Mesenchymal stem cell (in vitro differentiated cells and primary cell): ENCODE data around the gene PTCD2.
"Not testable (repeated sequence)": the region's sequence is repeated elsewhere in the genome, so short reads cannot be mapped to it uniquely, and the experiment has no call there.

Experiments used
- DNase-seq: peaks from one replicate; pipeline ENCODE4 v3.0.0-alpha.2; 2013
- H2AFZ ChIP-seq: one replicate; pipeline ENCODE4 v1.6.1; 2013; ENCODE audit warnings: low read depth, mild to moderate bottlenecking, control low read depth, inconsistent platforms, low read length, moderate library complexity
- H2AK5ac ChIP-seq: 2 replicates; pipeline ENCODE4 v1.6.1; 2013; ENCODE audit warnings: low read length, moderate library complexity, mild to moderate bottlenecking, inconsistent platforms; ENCODE audit not compliant: severe bottlenecking
- H2BK120ac ChIP-seq: one replicate; pipeline ENCODE4 v1.6.1; 2013; ENCODE audit warnings: low read depth, mild to moderate bottlenecking, inconsistent platforms, low read length, moderate library complexity
- H2BK12ac ChIP-seq, 2 experiments: one replicate each; pipeline ENCODE4 v1.6.1; 2013; ENCODE audit warnings: inconsistent platforms in 2 of 2, low read length in 2 of 2, mild to moderate bottlenecking in 2 of 2, moderate library complexity in 2 of 2, control low read depth in 1 of 2
- H2BK15ac ChIP-seq: one replicate; pipeline ENCODE4 v1.6.1; 2013; ENCODE audit warnings: mild to moderate bottlenecking, low read depth, inconsistent platforms; ENCODE audit not compliant: poor library complexity, severe bottlenecking
- H2BK5ac ChIP-seq: 2 replicates; pipeline ENCODE4 v1.6.1; 2013; ENCODE audit warnings: low read depth, mild to moderate bottlenecking, low read length, control low read depth, inconsistent platforms; ENCODE audit not compliant: poor library complexity, severe bottlenecking
- H3K14ac ChIP-seq, 2 experiments: one replicate each; pipeline ENCODE4 v1.6.1; 2013; ENCODE audit warnings: inconsistent platforms in 2 of 2, low read length in 2 of 2, control low read depth in 1 of 2, mild to moderate bottlenecking in 1 of 2, moderate library complexity in 1 of 2
- H3K18ac ChIP-seq, 2 experiments: one replicate each; pipeline ENCODE4 v1.6.1; 2013; ENCODE audit warnings: inconsistent platforms in 2 of 2, low read length in 2 of 2, control low read depth in 1 of 2, low read depth in 1 of 2, mild to moderate bottlenecking in 1 of 2
- H3K23ac ChIP-seq, 2 experiments: one replicate each; pipeline ENCODE4 v1.6.1; 2013; ENCODE audit warnings: inconsistent platforms in 2 of 2, low read length in 2 of 2, mild to moderate bottlenecking in 2 of 2, moderate library complexity in 2 of 2, control low read depth in 1 of 2
- H3K27ac ChIP-seq: 2 replicates; pipeline ENCODE4 v1.5.1; 2013; ENCODE audit warnings: mild to moderate bottlenecking, moderate library complexity, low read length, control low read depth, inconsistent platforms; ENCODE audit not compliant: poor library complexity, severe bottlenecking
- H3K27me3 ChIP-seq, 2 experiments: 2 replicates each; pipeline versions ENCODE4 v1.6.1 to v1.7.0; 2013; ENCODE audit warnings: low read length in 2 of 2, mild to moderate bottlenecking in 2 of 2, moderate library complexity in 2 of 2, control low read depth in 1 of 2, inconsistent platforms in 1 of 2; ENCODE audit not compliant: control insufficient read depth in 1 of 2, insufficient read depth in 1 of 2
- H3K36me3 ChIP-seq, 2 experiments: 2 replicates each; pipeline versions ENCODE4 v1.6.1 to v1.7.0; 2013; ENCODE audit warnings: low read length in 2 of 2, control low read depth in 1 of 2, inconsistent platforms in 1 of 2, low read depth in 1 of 2, mild to moderate bottlenecking in 1 of 2; ENCODE audit not compliant: insufficient read depth in 2 of 2, control insufficient read depth in 1 of 2
- H3K4ac ChIP-seq, 2 experiments: one replicate each; pipeline ENCODE4 v1.6.1; 2013; ENCODE audit warnings: inconsistent platforms in 2 of 2, low read length in 2 of 2, mild to moderate bottlenecking in 2 of 2, moderate library complexity in 2 of 2, control low read depth in 1 of 2, low read depth in 1 of 2
- H3K4me1 ChIP-seq: 2 replicates; pipeline ENCODE4 v1.6.1; 2013; ENCODE audit warnings: low read depth, low read length, control low read depth; ENCODE audit not compliant: control insufficient read depth, insufficient read depth
- H3K4me2 ChIP-seq: 2 replicates; pipeline ENCODE4 v1.6.1; 2013; ENCODE audit warnings: low read length, mild to moderate bottlenecking, inconsistent platforms; ENCODE audit not compliant: poor library complexity, severe bottlenecking
- H3K4me3 ChIP-seq, 2 experiments: 2 replicates each; pipeline versions ENCODE4 v1.5.1 to v1.7.0; 2013; ENCODE audit warnings: low read length in 2 of 2, mild to moderate bottlenecking in 2 of 2, control low read depth in 1 of 2, low read depth in 1 of 2; ENCODE audit not compliant: insufficient read depth in 1 of 2
- H3K79me1 ChIP-seq: replicated peaks from 2 replicates; pipeline ENCODE4 v1.6.1; 2013; ENCODE audit warnings: mild to moderate bottlenecking, control low read depth, low read length, inconsistent platforms; ENCODE audit not compliant: poor library complexity, severe bottlenecking
- H3K9ac ChIP-seq: 2 replicates; pipeline ENCODE4 v1.7.0; 2013; ENCODE audit warnings: mild to moderate bottlenecking, low read length, moderate library complexity
- H3K9me3 ChIP-seq: 2 replicates; pipeline ENCODE4 v1.7.0; 2013; ENCODE audit warnings: mild to moderate bottlenecking, low read length; ENCODE audit not compliant: control insufficient read depth
- H4K8ac ChIP-seq: one replicate; pipeline ENCODE4 v1.6.1; 2013; ENCODE audit warnings: inconsistent platforms, mild to moderate bottlenecking, low read length, moderate library complexity
- H4K91ac ChIP-seq: one replicate; pipeline ENCODE4 v1.6.1; 2013; ENCODE audit warnings: mild to moderate bottlenecking, low read length, inconsistent platforms
- WGBS: methylation state at CpG from one replicate; pipeline ENCODE4 v1.1.7; 2013; ENCODE audit warnings: mixed read lengths; 5-methylcytosine and 5-hydroxymethylcytosine counted together

The PTCD2 gene

DNA sequence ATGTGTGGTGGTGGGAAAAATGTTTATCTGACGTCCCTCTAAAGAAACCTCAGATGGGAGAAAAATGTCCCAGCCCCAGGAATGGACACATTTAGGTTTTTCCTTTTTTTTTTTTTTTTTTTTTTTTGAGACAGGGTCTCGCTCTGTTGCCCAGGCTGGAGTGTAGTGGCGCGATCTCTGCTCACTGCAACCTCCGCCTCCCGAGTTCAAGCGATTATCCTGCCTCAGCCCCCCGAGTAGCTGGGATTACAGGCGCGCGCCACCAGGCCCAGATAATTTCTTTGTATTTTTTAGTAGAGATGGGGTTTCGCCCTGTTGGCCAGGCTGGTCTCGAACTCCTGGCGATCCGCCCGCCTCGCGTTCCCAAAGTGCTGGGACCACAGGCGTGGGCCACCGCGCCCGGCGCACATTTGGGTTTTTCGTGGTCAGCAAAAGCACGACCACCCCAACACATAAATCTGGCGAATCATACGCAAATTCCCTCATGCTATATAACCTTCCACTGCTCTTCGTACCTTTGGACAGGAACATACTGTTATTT lies 668 bp upstream of the PTCD2 start:
- Histone ChIP-seq H2AFZ (peak overlapping the region; percentile 46), H3K27ac (peak overlapping the region; percentile 65), H3K36me3 (peaks cover 7 to 29% of the 10 kb centered on the region in 2 experiments), H3K79me1 (peaks cover 20% of the 10 kb centered on the region), H4K8ac (peak overlapping the region; percentile 27), H3K4me2 (peak overlapping the region; percentile 80), H2BK12ac (peak overlapping the region in 1 of 2 experiments; percentile 79), H3K9ac (peak overlapping the region; percentile 89), H3K14ac (peak overlapping the region in 1 of 2 experiments; percentile 77), H3K4me3 (peak overlapping the region; percentile 82 to 95), H3K18ac (peak overlapping the region in 1 of 2 experiments; percentile 40)
- H2BK15ac ChIP-seq, H3K9me3 ChIP-seq, H3K4me1 ChIP-seq, H2BK120ac ChIP-seq, H3K23ac ChIP-seq, H4K91ac ChIP-seq, H2AK5ac ChIP-seq, DNase-seq, H3K4ac ChIP-seq, H2BK5ac ChIP-seq, H3K27me3 ChIP-seq: not testable (repeated sequence)
- WGBS, result 8% methylated on average over 24 of the region's 28 CpGs

DNA sequence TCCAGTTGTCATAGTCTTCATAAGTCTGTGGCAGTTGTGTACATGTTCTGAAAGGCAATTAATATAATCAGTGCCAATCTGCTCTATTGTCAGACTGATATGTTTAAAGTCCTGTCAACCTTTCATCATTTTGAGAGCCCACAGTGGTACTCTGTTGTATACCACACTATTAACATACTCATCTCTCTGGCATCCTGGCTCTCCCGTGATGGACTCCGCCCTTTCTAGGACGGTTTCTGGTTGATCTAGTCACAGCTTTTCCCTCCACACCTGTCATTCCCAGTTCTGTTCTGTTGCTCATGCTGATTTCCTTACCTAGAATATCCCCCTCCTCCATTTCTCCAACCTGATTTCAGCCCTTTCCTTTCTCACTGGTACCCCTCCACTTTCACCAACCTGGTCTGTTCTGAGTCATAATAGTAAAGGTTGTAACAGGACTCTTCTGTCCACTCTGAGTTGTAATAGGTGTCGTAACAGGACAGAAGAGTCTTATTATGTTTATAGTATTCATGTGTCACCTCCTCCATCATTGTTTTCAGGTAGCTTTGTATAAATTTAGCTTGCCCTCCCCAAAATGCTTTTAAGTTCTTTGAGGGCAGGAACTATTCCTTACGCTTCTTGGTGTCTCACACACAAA lies 4.1 kb downstream of the PTCD2 start:
- Histone ChIP-seq H3K23ac (no peak overlapping the region), H3K18ac (no peak overlapping the region), H3K9me3 (no peaks in the 10 kb centered on the region), H2BK12ac (no peak overlapping the region), H4K8ac (no peak overlapping the region), H2AK5ac (no peak overlapping the region), H2BK15ac (no peak overlapping the region), H3K4me1 (no peaks in the 10 kb centered on the region), H3K36me3 (peaks cover 9 to 53% of the 10 kb centered on the region in 2 experiments), H3K14ac (no peak overlapping the region), H3K27ac (no peak overlapping the region), H3K9ac (no peak overlapping the region), H3K4me2 (no peak overlapping the region), H3K4me3 (no peak overlapping the region), H3K27me3 (no peaks in the 10 kb centered on the region), H3K4ac (no peak overlapping the region), H2BK5ac (no peak overlapping the region), H4K91ac (no peak overlapping the region), H2AFZ (no peak overlapping the region), H3K79me1 (peaks cover 25% of the 10 kb centered on the region), H2BK120ac (no peak overlapping the region)
- no peak for DNase-seq
- WGBS, result 60% methylated on average over 3 of the region's 5 CpGs

DNA sequence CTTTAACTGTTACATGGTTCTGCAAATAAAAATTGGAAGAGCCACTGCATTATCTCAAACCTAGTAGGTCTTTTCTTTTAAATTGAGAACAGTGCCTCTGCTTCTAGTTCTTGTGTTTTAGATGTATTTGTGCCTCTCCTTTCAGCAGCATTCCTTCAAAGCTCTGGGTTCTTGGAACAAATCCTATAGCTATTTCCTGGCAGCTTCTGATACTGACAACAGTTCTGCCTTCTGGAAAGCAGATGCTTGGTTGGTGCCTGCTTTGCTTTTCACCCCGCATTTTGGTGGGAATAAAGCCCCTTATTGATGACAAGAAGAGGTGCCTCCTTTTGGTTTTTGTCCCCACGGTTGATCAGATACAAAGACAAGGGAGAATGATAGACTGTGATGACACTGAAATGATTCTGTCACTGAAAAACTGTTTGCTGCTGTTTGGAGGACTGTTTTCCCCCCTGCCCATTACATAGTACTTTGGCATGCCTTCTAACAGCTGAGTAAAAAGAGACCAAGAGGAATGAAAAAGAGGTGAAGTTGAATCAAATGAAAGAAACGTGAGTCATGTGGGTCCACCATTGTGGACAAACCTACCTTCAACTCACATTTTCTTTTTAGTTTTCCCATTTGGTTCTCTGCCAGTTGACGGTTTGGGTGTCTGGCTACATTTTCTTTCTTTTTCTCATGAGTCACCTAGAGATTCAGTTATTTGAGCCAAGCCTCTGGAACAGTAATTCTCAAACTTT lies 5.6 kb downstream of the PTCD2 start:
- Histone ChIP-seq H2AK5ac (no peak overlapping the region), H3K14ac (no peak overlapping the region), H3K36me3 (peaks cover 9 to 64% of the 10 kb centered on the region in 2 experiments), H2BK15ac (no peak overlapping the region), H2BK12ac (no peak overlapping the region), H2BK120ac (no peak overlapping the region), H3K4me3 (peak overlapping the region in 1 of 2 experiments; percentile 4), H2AFZ (no peak overlapping the region), H3K4me2 (no peak overlapping the region), H4K8ac (no peak overlapping the region), H3K27ac (no peak overlapping the region), H3K23ac (no peak overlapping the region), H3K9ac (peak overlapping the region; percentile 26), H2BK5ac (no peak overlapping the region), H4K91ac (no peak overlapping the region), H3K4me1 (no peaks in the 10 kb centered on the region), H3K27me3 (no peaks in the 10 kb centered on the region), H3K79me1 (peaks cover 24% of the 10 kb centered on the region), H3K9me3 (no peaks in the 10 kb centered on the region), H3K4ac (no peak overlapping the region), H3K18ac (no peak overlapping the region)
- no peak for DNase-seq
- WGBS, result 95% methylated on average over 4 of the region's 4 CpGs

DNA sequence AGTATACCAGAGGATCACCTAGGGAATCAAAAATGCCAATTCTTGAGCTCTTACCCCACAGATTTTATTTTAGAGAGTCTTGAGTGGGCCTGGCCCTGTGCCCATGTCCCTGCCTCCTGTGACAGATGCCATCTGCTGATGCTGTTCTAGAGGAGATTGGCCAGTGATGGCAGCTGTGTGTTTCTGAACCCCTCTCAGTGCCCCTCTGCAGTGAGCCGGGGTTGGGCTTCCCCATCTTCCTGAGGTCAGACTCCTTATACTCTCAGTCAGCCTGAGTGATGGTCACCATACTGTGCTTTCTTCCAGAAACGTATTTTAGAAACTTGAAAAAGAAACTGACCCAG lies 6.1 kb downstream of the PTCD2 start:
- Histone ChIP-seq H2AK5ac (no peak overlapping the region), H3K9me3 (no peaks in the 10 kb centered on the region), H3K79me1 (peaks cover 29% of the 10 kb centered on the region), H3K27me3 (no peaks in the 10 kb centered on the region), H2BK120ac (no peak overlapping the region), H3K4ac (no peak overlapping the region), H3K4me1 (no peaks in the 10 kb centered on the region), H3K9ac (peak overlapping the region; percentile 26), H2BK12ac (no peak overlapping the region), H4K8ac (no peak overlapping the region), H2AFZ (no peak overlapping the region), H3K14ac (no peak overlapping the region), H2BK5ac (no peak overlapping the region), H2BK15ac (no peak overlapping the region), H4K91ac (no peak overlapping the region), H3K4me3 (no peak overlapping the region), H3K23ac (no peak overlapping the region), H3K18ac (no peak overlapping the region), H3K27ac (no peak overlapping the region), H3K4me2 (no peak overlapping the region), H3K36me3 (peaks cover 9 to 70% of the 10 kb centered on the region in 2 experiments)
- 93% methylated on average over 2 of the region's 2 CpGs for WGBS
- no peak for DNase-seq
